Activated T-cell treated with anti-CD3 and anti-CD28 coated beads for 48 hours (primary cell): ENCODE results near the gene DPH5.
"Not testable (repeated sequence)": the region's sequence is repeated elsewhere in the genome, so short reads cannot be mapped to it uniquely, and the experiment has no call there.

Source experiments
- DNase-seq: peaks from one replicate; pipeline ENCODE4 v3.0.0-alpha.2; 2020; ENCODE audit warnings: low read depth

Gene DPH5

DNA sequence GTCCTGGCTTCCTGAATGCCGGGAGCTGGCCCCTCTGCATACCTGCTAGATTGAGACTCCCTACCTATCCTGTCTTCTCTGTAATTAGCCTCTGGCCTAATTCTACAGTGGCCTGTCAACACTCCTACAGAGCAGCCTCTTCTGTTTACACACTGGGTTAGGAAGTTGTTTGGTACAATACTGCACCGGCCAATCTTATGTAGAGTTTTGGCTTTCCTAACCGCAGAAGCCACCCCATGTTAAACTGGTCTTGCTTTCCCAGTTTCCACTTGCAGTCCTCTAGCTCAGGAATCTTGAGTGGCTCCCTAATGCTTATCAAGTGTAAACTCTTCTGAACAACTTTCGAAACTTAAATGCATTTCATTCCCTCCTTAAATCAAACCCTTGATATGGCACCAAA lies 42.8 kb downstream of the DPH5 start:
- no peak for DNase-seq

DNA sequence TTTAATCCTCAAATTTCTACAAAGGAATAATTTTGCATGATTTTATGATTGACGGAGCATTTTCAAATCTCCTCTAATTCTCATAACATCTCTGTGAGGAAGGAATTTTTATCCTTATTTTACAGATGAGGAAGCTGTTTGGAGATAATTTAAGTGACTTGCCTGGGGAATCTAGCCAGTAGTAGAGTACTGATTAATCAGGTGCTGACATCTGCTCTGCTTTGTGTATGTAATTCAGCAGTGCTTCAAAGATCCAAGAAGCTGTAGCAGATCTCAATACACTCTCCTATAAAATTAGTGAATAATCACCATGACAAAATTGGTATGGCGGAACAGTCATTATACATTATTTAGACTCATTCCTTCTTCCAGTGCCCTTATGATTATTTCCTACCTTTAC lies 46.0 kb downstream of the DPH5 start:
- DNase-seq: no peak

DNA sequence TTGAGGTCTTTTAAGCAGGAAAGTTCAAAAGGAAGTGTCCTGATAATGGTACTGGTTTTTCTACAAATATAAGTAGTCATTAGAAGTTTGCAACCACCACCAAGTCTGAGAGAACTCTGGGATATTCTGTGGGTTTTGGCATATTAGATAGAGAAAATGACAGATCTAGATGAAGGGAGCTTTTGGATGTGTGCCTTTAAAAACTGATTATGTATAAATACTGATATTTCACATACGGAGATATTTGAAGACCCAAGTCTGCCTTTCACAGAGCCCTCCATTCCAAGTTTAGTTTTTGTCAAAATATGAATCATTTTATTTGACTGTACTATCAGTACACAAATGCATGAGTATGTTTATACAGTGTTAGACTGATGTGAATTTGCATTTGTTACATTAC lies 48.6 kb downstream of the DPH5 start:
- no peak for DNase-seq

DNA sequence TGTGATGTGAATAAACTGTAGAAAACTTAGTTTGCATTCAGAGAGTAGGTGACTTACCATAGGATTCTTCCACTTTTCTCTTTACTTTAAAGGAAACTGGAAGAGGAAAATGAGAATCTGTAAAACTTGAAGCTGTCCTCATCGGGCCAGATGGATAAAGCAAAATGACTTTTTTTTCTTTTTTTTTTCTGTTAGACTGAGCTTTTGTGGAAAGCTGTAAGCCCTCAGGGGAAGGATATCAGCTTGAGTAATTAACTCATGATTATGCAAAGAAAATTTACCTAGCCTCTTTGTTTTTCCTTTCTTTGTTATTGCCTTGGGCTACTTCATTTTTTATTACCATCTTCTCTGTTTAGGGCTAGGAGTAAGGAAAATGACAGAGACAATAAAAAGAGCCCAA lies 53.4 kb downstream of the DPH5 start:
- no peak for DNase-seq

DNA sequence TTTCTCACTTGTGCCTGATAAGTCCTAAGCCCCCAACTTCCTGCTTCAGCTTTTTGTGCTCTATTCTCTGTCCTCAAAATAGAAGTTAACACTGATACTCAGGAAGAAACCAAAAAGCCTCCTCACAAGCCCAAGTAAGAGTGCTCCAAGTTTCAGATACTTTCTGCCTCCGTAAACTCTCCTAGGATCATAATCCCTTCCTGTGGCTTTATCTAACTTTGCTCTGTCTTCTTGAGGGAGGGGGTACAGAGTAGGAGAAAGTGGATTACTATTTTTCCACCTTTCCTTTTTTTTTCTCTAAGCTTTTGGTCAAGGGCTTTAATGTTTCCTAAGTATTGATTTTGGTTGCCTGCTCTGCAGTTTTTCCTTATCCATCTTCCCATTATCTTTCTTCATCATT lies 54.6 kb downstream of the DPH5 start:
- no peak for DNase-seq

DNA sequence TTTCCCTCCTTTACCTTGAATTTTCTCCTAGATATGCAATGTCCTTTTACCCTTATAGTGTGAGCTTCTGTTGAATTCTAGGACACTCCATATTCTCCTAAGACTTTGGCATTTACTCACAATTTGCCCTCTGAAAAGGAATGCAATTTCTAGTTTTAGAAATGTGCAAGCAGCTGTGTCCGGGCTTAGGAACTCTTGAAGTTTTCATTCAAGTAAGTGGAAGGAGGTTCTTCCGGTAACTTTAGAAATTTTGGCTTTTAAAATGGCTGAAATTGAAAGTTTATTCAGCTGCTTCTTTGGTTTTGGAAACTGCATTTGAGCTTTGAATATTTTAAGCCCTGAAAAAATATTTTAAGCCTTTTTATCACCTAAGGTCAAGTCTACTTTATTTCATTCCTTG lies 56.3 kb downstream of the DPH5 start:
- no peak for DNase-seq

DNA sequence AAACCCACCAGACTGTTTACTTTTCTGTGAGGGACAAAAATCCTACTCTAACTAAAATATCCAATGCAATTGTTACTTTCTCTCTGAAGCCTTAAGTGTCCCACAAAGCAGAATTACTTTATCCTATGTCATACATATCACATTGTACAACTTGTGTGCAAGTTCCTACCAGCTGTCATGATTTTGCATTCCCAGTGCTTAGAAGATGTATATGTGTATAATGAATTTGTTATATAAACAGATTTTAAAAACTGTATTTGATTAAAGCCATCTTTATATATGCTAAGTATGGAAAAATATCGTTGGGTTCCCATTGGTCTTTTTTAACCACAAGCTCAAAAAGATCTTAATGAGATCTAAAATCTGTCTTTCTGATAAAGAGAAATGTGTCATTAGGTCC lies 57.0 kb downstream of the DPH5 start:
- no peak for DNase-seq

DNA sequence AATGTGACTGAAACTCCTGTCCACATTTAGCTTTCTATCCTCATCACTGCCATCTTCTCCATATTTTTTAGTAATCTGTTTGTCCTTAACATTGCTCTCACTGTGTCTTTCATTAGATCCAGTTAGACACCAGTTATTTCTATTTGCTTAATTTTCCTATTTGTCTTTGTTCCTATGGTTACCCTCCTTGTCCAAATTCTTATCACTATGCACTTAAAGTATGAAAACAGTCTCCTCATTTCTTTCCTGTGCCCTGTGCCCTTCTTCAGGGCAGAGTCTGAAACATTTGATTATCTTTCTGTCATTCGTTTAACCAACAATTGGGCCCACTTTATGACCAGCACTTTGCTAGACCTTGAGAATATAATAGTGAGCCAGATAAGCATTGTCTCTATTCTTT lies 65.5 kb downstream of the DPH5 start:
- no peak for DNase-seq

DNA sequence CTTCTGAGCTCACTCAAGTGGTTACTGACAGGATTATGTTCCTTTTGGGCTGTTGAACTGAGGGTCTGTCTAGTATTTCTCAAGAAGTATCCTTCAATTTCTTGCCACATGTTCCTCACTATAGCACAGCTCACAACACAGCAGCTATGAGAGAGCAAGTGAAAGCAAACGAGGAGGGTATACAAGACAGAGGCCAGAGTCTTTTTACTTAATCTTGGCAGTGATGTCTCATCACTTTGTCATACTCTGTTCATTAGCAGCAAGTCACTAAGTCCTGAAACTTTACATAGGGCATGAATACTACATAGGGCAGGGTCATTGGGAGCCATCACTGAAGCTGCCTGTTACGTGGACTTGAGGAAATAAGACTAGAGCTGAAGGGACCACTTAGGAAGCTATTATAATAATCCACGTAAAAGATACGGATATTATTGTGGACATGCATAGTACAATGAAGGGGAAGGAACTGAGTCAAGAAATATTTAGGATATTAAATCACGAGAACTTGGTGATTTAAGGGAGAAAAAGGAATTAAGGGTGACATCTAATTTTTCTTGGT lies 66.0 kb downstream of the DPH5 start:
- no peak for DNase-seq

DNA sequence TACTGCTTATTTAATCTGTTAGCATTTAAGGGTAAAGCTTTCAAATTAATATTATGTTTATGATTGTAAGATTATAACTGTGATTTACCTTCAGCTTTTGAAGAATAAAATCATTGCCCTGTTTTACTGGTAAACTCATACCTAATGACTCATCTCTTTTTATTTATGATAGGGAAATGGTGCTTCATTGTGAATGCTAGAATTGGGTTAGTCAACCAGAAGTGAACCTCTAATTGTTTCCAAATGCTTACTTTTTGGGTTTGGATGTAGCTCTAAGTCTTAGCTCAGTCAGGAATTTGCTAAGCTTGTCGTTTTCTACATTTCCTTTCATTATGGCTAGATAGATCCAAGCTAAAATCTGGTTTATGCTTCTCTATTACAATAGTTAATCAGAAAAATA lies 70.3 kb downstream of the DPH5 start:
- no peak for DNase-seq

DNA sequence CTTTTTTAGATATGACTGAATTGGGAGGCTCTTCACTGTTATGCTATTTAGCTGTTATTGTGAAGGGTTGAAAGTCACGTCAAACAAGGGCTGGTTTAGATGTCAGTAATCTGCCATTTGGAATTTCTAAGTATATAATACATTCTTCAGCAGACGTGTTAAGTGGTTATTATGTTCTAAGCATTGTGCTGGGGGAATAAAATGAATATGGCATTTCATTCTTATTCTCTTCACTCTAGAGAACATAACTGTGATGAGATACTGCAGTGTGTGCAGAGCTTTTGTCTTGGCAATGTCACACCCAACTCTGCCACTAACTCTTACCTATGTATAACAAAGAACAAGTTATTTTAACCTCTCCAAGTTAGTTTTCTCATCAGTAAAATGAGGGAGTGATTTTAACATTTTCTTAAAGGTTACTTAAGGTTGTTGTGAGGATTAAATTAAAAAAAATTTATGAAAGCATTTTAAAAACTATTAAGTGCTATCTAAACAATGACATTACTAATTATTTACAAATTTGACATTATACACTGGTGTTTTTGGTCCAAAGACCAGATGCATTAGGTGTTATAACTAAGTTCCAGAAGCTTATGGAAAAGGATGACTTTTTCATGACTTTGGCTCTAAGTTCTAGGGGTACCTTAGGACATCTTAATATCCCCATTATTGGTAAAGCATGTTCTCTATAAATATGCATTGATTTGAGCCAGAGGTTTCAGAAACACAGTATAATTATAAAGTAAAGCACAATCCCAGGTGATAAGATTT lies 71.4 kb downstream of the DPH5 start:
- DNase-seq: no peak

DNA sequence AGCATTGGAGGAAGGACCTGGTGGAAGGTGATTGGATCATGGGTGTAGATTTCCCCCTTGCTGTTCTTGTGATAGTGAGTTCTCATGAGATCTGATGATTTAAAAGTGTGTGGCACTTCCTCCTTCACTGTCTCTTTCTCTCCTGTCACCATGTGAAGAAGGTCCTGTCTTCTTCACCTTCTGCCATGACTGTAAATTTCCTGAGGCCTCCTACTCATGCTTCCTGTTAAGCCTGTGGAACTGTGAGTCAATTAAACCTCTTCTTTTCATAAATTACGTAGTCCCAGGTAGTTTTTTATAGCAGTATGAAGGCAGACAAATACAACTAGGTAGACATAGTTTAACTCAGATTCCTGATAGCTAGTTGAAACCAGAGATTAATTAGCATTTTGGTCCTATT lies 72.6 kb downstream of the DPH5 start:
- DNase-seq: not testable (repeated sequence)

DNA sequence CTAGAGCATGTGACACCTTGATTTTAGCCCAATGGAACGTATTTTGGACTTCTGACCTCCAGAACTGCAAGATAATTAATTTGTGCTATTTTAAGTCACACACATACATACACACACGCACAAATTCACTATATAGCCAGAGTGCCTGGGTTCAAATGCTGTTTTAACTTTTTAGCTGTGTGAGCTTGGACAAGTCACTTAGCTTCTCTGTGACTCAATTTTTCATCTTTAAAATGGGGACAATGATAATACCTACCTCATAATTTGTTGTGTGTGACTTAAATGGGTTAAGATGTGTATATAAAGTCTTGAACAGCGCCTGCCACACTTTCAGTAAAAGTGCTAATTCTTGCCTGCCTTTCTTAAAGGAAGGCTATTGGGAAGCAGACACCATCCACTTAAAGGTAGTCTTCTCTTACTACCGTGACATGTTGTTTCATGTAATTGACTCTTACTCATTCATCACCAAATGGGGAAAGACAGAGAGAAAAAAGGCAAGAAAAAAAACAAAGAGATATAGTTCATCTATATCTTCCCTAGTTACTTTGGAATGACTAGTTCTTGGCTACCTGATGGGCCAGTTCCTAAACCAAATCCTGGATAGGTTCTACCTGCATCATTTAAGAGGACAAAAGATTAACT lies 73.4 kb downstream of the DPH5 start:
- no peak for DNase-seq

DNA sequence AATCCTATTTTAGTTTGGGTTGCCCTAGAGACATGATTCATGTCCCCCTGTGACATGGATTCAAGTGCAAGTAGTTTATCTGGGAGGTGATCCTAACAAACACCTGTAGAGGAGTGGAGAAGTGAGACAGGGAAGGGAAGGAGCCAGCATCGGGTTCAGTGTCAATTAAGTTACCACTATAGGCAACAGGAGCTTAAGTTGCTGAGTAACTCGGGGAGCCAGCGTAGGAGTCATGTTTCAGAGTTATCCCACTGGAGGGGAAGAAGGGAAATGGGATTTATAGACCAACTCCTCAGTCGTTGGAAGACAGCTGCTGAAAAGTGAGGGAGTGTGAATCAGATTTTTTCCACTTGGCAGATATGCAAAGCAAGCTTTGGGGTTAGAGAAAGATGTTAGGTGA lies 74.8 kb downstream of the DPH5 start:
- DNase-seq: no peak

DNA sequence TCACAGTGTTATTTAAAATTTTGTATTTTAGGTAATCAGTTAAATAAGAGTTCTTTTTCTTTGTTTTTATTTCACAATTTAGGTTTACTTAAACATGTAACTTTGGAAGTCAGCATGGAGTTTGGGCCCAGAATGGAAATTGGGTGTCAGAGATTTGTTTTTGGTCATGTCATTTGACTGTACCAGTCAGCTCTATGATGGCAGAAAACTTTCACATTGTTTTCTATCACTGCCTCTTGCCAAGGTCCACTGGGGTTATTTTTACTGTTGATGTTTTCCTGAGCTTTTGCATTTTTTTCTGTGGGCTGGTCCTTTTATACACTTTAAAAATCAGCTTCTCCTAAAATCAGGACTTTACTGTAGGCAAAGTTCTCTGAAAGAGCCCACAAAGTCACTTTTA lies 75.2 kb downstream of the DPH5 start:
- DNase-seq: no peak

DNA sequence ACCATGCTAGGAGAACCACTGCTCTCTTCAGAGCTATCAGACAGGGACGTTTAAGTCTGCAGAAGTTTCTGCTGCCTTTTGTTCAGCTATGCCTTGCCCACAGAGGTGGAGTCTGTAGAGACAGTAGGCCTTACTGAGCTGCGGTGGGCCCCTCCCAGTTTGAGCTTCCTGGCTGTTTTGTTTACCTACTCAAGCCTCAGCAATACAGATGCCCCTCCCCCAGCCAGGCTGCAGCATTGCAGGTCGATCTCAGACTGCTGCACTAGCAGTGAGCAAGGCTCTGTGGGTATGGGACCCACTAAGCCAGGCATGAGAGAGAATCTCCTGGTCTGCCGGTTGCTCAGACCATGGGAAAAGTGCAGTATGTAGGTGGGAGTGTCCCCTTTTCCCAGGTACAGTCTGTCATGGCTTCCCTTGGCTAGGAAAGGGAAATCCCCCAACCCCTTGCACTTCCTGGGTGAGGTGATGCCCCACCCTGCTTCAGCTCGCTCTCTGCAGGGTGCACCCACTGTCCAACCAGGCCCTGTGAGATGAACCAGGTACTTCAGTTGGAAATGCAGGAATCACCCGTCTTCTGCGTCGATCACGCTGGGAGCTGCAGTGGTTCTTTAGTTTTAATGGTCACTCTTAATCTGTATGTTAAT lies 75.9 kb downstream of the DPH5 start:
- DNase-seq: not testable (repeated sequence)

DNA sequence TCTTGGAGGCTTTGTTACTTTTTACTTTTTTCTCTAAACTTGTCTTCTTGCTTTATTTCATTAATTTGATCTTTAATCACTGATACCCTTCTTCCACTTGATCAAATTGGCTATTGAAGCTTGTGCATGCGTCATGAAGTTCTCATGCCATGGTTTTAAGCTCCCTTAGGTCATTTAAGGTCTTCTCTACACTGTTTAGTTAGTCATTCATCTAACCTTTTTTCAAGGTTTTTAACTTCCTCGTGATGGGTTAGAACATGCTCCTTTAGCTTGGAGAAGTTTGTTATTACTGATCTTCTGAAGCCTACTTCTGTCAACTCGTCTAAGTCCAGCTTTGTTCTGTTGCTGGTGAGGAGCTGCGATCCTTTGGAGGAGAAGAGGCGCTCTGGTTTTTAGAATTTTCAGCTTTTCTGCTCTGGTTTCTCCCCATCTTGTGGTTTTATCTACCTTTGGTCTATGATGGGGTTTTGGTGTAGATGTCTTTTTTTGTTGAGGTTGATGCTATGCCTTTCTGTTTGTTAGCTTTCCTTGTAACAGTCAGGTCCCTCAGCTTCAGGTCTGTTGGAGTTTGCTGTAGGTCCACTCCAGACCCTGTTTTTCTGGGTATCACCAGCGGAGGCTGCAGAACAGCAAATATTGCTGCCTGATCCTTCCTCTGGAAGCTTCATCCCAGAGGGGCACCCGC lies 76.7 kb downstream of the DPH5 start:
- not testable (repeated sequence) for DNase-seq

DNA sequence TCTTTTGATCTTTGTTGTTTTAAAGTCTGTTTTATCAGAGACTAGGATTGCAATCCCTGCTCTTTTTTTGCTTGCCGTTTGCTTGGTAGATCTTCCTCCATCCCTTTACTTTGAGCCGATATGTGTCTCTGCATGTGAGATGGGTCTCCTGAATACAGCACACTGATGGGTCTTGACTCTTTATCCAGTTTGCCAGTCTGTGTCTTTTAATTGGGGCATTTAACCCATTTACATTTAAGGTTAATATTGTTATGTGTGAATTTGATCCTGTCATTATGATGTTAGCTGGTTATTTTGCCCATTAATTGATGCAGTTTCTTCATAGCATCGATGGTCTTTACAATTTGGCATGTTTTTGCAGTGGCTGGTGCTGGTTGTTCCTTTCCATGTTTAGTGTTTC lies 77.8 kb downstream of the DPH5 start:
- DNase-seq: not testable (repeated sequence)

DNA sequence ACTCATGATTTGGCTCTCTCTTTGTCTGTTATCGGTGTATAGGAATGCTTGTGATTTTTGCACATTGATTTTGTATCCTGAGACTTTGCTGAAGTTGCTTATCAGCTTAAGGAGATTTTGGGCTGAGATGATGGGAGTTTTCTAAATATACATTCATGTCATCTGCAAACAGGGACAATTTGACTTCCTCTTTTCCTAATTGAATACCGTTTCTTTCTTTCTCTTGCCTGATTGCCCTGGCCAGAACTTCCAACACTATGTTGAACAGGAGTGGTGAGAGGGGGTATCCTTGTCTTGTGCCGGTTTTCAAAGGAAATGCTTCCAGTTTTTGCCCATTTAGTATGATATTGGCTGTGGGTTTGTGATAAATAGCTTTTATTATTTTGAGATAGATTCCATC lies 79.5 kb downstream of the DPH5 start:
- not testable (repeated sequence) for DNase-seq

DNA sequence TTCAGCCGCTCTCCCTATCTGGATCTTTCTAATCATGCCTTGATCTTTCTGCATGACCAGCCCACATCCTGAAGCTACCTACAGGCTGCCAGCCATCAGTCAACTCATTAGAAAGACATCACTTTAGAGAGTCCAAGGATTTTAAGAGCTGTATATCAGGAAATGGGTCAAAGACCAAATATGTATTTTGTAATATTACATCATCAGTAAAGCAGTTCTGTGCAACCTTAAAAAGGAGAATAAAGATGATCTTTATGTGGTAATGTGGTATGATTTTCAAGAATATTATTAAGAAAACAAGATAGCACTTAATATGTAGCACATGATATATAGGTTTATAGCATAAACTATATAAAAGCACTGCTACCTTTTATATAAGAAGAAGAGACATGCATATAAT lies 82.1 kb downstream of the DPH5 start:
- DNase-seq: no peak

DNA sequence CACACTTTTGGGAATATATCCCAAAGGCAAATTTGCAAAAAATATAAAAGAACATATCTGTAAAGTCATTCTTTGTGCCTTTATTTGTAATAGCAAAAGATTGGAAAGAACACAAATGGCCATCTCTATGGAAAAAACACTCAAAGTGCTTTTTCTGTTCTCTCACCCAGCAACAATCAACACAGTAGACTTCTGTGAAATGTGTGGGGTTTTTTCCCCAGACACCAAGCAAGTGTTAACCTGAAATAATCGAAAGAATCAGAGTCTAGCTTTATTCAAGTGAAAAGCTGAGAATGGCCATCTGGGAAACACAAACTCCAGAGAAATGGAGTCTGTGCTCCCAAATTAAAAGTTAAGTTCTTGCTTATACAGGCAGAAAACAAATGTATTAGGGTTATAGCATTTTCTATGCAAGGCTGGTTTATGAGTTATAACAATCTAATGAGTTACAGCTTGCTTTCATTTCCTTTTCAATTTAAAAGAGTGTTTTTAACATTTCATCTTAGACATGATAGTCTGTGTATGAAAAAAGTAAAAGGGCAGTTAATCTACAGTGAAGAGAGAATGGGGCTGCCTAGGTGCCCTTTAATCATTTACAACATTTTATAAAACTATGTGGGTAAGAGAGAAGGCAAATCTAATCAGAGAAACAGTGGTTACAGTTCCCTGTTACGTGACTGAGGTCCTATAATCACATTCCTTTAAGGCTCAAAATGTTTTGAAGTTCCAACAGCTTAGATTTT lies 83.1 kb downstream of the DPH5 start:
- DNase-seq: no peak
